ENCODE measurements around the gene LHX3.

- TF ChIP-seq CTCF (IDR thresholded peaks at IDR 0.05) = no peak
- TF ChIP-seq POLR2A (IDR thresholded peaks at IDR 0.05) = no peak
Measured at GRCh38 chr9:136159851-136160250, 45.1 kb downstream of the LHX3 start.
